SHP77 (cell line): ENCODE results near the gene SLC37A4.
A peak's percentile ranks its signal among the peaks of the same experiment; 100 is the strongest.
"Not testable (repeated sequence)": the region's sequence is repeated elsewhere in the genome, so short reads cannot be mapped to it uniquely, and the experiment has no call there.

Experiments
- DNase-seq, 2 experiments: peaks; one replicate each; lab custom pipeline; 2025; lab: John Stamatoyannopoulos, UW

Gene SLC37A4

DNA sequence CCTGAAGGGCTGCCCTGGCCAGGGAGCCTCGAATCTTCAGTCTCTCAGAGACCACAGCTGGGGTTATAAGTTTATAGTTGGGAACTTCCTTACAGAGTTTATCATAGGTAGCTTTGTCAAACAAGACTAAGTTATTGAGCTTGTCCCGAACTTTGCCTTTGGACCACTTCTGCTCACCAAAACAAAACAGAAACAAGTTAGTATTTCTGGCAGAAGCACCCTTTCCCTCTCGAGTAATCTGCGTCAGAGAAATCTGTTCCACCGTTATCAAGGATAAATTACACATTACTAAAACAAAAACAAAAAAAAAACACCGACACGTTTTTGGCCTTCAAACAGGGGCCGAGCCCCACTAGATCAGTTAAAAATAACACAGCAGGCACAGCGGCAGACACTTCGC lies 13.3 kb downstream of the SLC37A4 start:
- not testable (repeated sequence) for DNase-seq

- DNase-seq = no peak
Measured at GRCh38 chr11:119016216-119017009, 14.3 kb downstream of the SLC37A4 start.

GRCh38 chr11:119015054-119015611 lies 15.5 kb downstream of the SLC37A4 start:
- DNase-seq = no peak

- DNase-seq = no peak
Measured at GRCh38 chr11:119014209-119014924, 16.3 kb downstream of the SLC37A4 start.

- no peak for DNase-seq
Measured at GRCh38 chr11:119012629-119013170, 18.0 kb downstream of the SLC37A4 start.

DNA sequence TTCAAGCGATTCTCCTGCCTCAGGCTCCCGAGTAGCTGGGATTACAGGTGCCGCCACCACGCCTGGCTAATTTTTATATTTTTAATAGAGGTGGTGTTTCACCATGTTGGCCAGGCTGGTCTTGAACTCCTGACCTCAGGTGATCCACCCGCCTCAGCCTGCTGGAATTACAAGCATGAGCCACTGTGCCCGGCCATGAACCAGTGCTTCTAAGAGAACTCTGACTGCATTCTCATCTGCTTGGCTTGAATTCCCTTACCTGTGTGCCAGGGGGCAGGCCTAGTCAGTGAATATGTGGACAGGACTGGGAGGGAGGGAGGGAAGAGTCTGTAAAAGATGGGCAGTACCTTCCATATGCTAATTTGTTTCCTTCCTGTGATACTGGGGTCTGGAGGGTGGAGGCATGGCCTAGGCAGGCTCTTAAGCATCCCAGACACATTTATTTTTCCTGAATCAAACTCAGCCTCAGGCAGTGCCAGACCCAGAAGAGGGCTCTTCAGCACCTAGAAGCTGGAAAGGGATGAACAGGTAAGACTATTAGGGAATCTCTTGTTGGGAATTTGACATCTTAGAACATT lies 19.1 kb downstream of the SLC37A4 start:
- DNase-seq = no peak

GRCh38 chr11:119006656-119007055 lies 24.0 kb downstream of the SLC37A4 start:
- DNase-seq = no peak

DNA sequence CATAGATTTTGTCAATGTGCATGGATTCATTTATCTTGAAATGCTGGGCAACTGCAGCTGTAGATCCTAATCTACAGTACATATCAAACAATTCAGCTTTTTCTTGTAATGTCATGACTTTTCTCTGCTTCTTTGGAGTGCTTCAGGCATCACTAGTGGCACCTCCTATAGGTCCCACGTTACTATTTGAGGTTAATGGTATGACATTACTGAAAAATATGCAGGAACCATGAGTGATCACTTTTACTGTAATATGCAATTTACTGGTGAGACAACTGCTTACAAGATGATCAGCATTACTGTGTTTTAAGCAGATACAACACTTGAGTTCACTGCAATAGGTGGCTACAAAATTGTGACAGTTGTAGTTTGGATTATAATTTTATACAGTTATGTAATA lies 29.8 kb downstream of the SLC37A4 start:
- no peak for DNase-seq

DNA sequence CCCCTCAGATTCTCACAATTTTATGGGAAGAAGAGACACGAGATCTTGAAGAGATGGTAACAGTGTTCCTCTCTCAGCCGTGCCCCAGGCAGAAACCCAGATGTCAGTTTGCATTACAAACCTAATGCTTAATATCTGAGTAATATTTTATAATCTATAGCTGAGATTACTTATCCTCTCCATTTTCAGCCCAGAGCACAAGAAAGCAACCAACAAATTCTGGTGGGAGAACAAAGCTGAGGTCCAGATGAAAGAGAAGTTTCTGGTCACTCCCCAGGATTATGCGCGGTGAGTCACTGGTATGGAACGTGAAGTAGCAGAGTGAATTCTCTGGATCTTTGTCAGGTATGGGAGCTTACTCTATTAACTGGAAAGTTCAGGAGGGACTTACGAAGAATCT lies 31.9 kb downstream of the SLC37A4 start:
- no peak for DNase-seq

DNA sequence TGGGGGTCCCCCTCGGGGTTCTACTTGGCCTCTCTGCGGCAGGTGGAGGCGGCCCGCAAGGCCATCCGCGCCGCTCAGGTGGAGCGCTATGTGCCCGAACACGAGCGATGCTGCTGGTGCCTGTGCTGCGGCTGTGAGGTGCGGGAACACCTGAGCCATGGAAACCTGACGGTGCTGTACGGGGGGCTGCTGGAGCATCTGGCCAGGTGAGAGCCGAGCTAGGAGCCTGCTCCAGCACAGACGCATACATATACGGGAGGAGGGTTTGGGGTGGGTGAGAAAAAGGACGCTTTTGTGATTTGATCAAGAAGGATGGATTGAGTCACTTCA lies 32.3 kb downstream of the SLC37A4 start:
- DNase-seq = no peak

DNA sequence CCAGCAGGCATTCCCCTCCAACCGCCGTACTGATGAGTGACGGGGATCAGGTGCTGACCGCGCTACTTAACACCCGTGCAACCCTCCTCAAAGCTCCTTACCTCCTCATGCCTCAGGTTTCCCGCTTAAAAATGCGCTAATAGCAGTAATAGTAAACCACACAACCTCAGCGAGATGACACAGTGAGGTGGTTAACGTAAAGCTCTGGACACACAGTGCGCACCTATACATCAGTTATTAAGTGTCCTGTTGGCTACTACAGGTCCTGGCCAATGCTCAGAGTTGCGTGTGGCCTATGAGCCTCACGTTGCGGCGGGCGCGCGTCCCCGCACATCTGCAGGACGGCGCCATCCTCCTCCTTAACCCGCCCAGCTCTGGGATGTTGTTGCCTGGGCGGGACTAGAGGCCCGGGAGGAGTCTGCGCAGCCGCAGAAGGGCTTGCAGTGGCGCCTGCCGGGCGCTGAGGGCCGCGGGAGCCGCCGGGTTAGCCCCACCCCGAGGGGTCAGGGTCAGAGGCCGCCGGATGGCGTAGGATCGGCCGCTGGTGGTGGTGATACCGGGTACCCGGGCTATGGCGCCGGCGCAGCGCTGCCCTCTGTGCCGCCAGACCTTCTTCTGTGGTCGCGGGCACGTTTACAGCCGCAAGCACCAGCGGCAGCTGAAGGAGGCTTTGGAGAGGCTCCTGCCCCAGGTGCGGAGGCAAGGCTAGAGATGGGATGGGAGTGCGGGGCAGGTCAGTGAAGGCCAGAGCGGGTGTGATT lies 32.9 kb downstream of the SLC37A4 start, which contains the start of gene CENATAC:
TSS of gene CENATAC (plus strand) at position 512 of the 761 bp plus-strand sequence. CDS start at position 572, 60 bp downstream.
- peak; percentile 83 to 87 for DNase-seq

DNA sequence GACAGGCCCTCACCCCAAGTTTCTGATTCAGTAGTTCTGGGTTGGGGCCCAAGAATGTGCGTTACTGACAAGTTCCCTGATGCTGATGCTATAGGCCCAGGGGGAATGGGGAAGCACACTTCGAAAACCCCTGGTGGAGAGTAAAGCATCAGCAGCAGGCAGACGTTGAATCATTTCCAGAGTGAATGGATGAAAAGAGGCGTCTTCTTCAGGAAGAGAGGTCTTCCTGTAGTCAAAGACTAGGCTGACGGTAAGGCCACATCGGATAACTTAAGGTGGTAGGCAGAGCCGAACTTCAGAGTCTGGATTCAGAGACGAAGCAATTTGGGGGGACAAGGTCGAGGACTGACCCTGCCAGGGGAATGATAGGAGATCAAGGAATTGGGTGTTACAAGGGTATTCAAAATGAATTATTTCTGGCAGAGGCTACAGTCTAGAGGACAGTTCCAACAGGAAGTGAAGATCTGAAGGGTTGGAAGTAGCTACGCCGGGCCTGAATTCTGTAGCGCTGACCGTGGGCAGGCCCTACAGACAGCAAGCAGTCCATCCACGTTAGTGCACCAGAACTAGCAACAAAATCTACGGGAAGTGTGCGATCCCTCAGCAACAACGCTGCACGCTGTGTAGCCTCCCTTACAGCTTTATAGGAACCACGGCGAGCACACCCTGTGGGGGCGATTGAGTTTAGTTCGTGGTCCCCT lies 33.6 kb downstream of the SLC37A4 start:
- peak in 1 of 2 experiments; percentile 17 for DNase-seq

GRCh38 chr11:118991486-118992038 lies 39.1 kb downstream of the SLC37A4 start:
- DNase-seq = not testable (repeated sequence)

GRCh38 chr11:118988280-118988679 lies 42.4 kb downstream of the SLC37A4 start:
- no peak for DNase-seq

- no peak for DNase-seq
Measured at GRCh38 chr11:118984825-118985224, 45.9 kb downstream of the SLC37A4 start.

GRCh38 chr11:118984337-118984736 lies 46.3 kb downstream of the SLC37A4 start:
- DNase-seq = not testable (repeated sequence)

GRCh38 chr11:118980191-118980881 lies 50.3 kb downstream of the SLC37A4 start:
- no peak for DNase-seq

- DNase-seq = no peak
Measured at GRCh38 chr11:118979434-118979833, 51.2 kb downstream of the SLC37A4 start.

DNA sequence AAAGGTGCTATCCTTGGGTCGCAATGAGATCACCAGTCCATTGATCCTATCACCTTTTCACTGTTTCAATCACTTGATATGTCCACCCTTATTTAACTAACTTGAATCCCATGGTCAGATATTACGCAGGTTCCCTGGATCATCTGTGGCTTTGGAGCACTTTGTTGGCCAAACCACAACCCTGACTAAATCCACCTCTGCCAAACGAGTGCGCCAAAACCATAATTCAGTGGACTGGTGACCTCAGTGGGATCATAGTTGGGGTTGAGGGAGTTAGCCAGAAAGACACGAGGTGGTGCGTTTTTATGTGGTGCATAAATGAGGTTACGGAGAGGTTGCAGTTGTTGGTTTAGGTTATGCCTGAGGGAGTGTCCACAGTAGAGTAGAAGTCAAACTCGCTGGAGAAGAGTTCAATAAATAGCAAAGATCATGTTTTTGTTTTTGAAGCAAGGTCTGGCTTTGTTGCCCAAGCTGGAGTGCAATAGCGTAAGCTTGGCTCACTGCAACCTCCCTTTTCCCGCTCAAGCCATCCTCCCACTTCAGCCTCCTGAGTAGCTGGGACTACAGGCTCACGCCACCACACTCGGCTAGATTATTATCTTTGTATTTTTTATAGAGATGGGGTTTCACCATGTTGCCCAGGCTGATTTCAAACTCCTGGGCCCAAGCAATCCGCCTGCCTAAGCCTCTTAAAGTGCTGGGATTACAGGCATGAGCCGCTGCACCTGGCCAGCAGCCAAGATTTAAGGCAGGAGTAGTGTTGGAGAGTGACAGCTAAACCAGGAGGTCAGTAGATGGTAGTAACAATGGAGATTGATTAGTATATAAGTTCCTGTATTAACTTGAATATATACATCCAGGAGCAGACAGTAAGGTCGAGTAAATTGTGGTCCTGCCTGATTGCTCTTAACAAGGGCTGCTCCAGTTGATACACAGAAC lies 54.6 kb downstream of the SLC37A4 start:
- peak in 1 of 2 experiments; percentile 7 for DNase-seq
